ENCODE results near the gene IRAK1.

IRAK1 gene

DNA sequence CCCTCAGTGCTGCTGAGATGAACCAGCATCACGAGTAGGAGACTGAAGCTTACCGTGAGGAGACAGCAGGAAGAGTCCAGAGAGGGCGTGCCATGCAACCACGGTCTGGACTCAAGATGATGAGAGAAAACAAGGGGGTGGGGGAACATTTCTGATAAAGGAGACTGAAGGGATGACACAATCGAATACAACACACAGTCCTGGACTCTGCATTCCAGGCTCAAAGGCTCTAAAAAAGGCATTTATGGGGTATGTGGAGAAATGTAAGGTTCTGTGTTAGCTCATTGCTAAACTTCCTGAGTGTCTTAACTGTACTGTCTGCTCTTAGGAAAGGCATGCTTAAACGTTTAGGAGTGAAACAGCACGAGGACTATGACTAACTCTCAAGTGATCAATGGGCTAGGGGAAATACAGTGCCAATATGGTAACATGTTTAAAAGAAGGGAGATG lies 20.6 kb upstream of the IRAK1 start:
- DNase-seq, result no peak

DNA sequence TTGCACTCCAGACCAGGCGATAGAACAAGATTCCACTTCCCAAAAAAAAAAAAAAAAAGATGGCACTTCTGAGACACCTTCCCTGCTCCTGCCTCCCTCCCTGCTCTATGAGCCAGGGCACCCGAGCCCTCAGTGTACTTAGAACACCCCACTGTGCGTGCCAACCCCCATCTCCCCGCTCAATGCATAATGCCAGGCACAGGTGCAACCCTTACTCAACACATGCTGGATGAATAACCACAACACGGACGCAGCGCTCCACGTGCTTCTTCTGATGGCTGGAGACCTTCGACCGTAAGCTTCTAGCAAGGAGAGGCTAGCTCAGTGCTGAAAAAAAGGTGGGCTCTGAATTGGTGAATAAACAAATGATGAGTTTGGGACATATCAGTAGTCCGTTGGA lies 19.9 kb upstream of the IRAK1 start:
- DNase-seq, result no peak

DNA sequence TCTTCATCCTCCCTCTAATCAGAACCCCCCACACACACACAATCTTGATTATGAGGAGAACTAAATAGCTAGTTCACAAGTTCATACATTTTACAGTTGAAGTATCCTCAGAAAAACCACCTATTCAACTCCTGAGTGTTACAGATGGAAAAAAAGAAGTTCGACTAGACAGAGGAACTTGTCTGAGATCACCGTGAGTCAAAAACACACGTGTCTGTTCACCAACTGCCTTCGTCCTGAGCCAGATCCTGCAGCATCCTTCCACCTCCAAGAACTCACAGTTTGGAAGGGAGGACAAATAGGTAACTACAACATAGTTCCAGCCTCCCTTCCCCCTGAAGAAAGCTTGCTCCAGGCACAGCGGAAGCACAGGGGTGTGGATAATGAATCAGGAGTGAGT lies 19.0 kb upstream of the IRAK1 start:
- DNase-seq, result no peak

GRCh38 chrX:154037754-154038153 lies 18.1 kb upstream of the IRAK1 start:
- no peak for DNase-seq

GRCh38 chrX:154036513-154036912 lies 16.8 kb upstream of the IRAK1 start:
- DNase-seq, result peak; percentile 26

GRCh38 chrX:154033848-154034247 lies 14.1 kb upstream of the IRAK1 start:
- DNase-seq, result no peak

DNA sequence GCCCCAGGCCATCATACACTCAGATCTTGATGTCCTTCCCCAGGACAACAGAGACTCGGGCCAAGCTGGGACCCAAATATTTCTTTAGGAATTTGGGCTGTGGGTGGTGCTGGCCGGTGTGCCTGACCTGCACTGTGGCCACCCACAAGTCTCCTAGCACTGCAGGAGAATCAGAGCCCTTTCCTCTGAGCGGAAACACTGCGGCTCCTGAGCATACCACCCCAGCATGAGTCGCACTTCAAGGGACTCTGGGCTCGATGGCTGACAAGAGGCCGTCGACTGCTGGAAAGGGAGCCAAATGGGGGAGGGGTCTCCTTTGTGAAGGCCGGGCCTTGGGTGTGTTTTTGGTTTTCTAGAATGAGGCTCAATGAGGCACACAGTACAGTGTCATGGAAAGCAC lies 13.0 kb upstream of the IRAK1 start:
- DNase-seq, result no peak

DNA sequence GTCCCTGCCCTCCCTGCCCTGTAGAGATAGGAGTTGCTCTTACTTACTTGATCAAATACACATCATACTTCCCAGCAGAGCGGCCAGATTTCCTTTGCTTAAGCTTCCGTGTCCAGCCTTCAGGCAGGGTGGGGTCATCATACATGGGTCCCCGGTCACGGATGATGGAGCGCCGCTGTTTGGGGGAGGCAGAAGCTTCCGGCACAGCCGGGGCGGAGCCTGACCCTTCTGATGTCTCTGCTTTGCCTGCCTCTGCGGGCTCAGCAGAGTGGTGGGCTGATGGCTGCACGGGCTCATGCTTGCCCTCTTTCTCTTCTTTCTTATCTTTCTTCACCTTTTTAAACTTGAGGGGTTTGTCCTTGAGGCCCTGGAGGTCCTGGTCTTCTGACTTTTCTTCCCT lies 12.5 kb upstream of the IRAK1 start:
- DNase-seq, result no peak

- DNase-seq, result no peak
Measured at GRCh38 chrX:154030715-154031305, 11.1 kb upstream of the IRAK1 start.

- no peak for DNase-seq
Measured at GRCh38 chrX:154030266-154030665, 10.6 kb upstream of the IRAK1 start.

DNA sequence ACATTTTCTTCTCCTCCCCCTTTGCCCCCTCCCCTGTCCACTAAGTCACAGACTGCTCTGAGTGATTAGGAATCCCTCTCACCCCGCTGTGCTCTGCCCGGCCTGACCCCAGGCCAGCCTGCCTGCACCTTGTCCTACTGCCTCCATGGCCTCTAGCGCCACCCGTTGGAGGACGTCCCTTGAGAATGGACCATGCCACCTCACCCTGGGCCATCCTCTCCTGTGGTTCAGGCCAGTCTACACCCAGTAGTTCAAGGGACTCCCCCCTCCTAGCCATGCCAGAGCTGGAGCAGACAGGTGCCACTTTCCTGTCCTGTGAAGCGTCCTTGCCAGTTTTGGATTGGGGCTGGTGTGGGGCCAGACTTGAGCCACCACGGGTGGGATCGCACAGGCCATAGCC lies 9.7 kb upstream of the IRAK1 start:
- DNase-seq, result no peak

- no peak for DNase-seq
Measured at GRCh38 chrX:154028502-154029184, 8.9 kb upstream of the IRAK1 start.

DNA sequence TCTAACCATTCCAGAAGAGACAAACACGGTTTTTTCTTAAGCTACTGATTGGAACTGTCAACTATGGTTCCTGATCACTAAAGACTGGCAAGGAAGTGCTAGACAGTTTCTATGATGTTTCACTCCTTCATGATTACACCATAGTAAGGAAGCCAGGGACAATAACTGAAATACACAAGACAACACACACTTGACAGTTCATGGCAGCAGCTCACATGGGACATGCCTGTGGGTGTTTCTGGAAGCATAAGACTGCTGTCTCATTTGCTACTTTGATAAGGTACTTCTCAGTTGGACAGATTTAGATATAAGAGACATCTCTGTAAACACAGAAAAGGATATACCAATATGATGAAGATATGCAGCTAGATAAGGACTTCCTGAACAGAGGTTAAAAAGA lies 8.3 kb upstream of the IRAK1 start:
- DNase-seq, result no peak

GRCh38 chrX:154027022-154027402 lies 7.3 kb upstream of the IRAK1 start:
- no peak for DNase-seq

GRCh38 chrX:154026136-154027021 lies 6.7 kb upstream of the IRAK1 start:
- DNase-seq, result no peak

- DNase-seq, result no peak
Measured at GRCh38 chrX:154025230-154025629, 5.5 kb upstream of the IRAK1 start.

GRCh38 chrX:154024271-154024670 lies 4.6 kb upstream of the IRAK1 start:
- DNase-seq, result no peak

DNA sequence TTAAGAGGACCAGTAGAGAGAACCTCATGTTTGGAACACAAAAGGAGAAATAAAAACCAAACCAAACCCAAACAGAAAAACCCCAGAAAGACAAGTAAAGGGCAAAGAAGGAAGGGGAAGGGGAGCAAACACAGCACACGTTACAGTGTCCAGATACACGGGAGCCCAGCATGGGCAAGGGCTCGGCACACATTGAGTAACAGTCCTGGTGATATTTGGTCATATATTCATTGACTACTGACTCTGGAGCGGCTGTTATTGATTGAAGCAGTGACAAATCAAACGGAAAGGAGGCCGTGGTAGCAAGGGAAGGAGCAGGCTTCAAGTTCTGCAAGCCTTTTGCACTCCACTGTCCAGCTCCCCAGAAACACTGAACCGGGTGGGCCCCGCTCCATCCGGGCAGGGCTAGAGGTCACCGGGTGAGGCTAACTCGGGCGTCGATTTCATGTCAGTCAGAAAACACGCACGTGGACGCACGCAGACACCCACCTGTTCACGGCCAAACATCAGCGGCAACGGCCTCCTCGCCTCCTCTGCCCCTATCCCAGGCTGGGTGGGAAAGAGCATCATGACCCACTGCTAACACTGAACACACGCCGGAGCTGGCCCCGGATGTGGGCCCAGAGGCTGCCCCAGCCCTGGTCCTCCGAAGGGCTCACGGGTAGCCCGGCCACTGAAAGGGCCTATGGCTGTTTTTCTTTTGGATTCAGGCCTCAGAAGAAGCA lies 3.7 kb upstream of the IRAK1 start:
- DNase-seq, result no peak

DNA sequence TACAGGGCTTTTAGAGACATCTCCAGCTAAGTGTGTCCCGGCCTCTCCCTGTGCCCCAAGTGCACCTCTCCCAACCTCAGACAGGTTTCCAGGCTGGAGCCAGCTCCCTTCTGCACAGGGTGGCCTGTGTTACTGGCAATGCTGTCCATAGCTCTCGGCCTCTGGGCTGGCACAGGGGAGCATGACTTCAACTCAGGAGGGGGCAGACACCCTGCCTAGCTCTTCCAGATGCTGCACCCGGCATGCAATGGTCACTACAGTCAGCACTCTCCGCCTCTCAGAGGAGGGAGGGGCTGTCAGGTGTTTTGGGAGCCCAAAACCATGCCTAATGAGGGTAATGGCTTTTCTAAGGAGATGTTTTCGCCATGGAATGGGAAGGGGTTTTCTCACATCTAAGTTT lies 2.4 kb upstream of the IRAK1 start:
- DNase-seq, result no peak

- no peak for DNase-seq
Measured at GRCh38 chrX:154021131-154021611, 1.5 kb upstream of the IRAK1 start.

DNA sequence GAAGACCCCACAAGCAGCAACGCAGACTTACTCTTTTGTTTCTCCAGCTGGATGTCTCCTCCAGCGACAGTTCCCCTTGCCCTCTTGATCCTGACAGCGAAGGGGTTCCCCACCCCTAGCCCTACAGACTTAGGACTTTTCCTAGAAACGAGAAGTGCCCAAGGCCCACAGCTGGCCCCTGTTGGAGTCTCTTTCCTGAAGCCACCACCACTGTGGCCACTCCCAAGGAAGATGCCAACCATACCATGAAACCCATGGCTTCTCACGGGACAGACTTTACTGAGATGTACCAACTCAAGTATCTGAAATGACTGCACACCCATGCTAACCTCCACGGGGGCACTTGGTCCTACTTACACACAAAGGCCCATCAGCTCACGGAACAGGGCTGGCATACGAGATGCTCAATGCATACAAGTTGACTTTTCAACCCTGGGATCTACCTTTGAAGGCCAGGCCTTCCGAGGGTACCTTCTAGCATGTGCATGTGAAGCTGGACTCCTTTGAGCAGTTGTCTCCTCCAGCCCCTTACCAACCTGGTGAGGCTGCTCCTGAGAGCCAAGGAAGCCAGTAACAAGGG lies 924 bp upstream of the IRAK1 start:
- DNase-seq, result no peak

GRCh38 chrX:154019061-154019621 lies 561 bp downstream of the IRAK1 start:
- DNase-seq, result peak; percentile 15

Data from CD4-positive, alpha-beta T cell treated with Interleukin-21 for 1 hour (primary cell).